GM12874 (cell line): ENCODE data around the gene VDAC2.

Experiments
- TF ChIP-seq, protein P1 (sequence below): IDR thresholded peaks from 2 replicates; pipeline ENCODE4 v1.5.1; 2011; ENCODE audit warnings: low read depth, mild to moderate bottlenecking, control low read depth, low read length, moderate library complexity; ENCODE audit not compliant: insufficient read depth

VDAC2 gene, protein sequence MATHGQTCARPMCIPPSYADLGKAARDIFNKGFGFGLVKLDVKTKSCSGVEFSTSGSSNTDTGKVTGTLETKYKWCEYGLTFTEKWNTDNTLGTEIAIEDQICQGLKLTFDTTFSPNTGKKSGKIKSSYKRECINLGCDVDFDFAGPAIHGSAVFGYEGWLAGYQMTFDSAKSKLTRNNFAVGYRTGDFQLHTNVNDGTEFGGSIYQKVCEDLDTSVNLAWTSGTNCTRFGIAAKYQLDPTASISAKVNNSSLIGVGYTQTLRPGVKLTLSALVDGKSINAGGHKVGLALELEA

DNA sequence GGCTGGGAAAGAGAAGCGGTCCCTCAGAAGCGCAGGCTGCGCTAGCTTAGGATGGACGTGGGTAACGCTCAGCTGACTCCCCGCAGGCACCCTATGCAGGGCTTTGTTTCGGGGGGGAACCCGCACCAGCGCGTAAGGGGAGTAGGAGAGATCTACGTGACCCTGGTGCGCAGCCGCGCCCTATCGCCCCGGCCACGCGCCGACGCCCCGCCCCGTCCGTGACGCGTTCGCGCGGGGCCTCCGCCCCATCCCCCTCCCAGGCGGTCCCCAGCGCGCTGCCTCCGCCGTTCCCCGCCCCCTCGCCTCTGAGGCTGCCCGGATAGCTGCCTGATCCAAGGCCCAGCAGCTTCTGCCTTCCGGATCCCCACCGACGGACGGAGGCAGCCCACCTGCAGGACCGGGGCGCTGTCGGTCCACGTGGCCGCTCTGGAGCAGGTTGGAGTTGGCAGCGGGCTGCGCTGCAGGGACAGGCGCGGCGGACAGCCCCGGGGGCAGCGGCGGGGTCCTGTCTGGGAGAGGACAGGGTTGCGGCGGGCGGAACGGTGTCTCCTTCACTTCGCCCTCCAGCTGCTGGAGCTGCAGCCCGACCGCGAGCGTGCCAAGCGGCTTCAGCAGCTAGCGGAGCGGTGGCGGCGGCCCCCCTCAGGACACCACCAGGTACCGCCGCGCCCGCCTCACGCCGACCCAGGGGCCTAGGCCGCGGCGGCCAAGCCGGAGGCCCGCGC is at the start of gene VDAC2:
VDAC2 (plus strand) TSS at position 515 of the 725 bp plus-strand sequence. CDS start 363 bp downstream, outside the sequence.
- TF ChIP-seq, protein P1, sequence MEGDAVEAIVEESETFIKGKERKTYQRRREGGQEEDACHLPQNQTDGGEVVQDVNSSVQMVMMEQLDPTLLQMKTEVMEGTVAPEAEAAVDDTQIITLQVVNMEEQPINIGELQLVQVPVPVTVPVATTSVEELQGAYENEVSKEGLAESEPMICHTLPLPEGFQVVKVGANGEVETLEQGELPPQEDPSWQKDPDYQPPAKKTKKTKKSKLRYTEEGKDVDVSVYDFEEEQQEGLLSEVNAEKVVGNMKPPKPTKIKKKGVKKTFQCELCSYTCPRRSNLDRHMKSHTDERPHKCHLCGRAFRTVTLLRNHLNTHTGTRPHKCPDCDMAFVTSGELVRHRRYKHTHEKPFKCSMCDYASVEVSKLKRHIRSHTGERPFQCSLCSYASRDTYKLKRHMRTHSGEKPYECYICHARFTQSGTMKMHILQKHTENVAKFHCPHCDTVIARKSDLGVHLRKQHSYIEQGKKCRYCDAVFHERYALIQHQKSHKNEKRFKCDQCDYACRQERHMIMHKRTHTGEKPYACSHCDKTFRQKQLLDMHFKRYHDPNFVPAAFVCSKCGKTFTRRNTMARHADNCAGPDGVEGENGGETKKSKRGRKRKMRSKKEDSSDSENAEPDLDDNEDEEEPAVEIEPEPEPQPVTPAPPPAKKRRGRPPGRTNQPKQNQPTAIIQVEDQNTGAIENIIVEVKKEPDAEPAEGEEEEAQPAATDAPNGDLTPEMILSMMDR: no peak

DNA sequence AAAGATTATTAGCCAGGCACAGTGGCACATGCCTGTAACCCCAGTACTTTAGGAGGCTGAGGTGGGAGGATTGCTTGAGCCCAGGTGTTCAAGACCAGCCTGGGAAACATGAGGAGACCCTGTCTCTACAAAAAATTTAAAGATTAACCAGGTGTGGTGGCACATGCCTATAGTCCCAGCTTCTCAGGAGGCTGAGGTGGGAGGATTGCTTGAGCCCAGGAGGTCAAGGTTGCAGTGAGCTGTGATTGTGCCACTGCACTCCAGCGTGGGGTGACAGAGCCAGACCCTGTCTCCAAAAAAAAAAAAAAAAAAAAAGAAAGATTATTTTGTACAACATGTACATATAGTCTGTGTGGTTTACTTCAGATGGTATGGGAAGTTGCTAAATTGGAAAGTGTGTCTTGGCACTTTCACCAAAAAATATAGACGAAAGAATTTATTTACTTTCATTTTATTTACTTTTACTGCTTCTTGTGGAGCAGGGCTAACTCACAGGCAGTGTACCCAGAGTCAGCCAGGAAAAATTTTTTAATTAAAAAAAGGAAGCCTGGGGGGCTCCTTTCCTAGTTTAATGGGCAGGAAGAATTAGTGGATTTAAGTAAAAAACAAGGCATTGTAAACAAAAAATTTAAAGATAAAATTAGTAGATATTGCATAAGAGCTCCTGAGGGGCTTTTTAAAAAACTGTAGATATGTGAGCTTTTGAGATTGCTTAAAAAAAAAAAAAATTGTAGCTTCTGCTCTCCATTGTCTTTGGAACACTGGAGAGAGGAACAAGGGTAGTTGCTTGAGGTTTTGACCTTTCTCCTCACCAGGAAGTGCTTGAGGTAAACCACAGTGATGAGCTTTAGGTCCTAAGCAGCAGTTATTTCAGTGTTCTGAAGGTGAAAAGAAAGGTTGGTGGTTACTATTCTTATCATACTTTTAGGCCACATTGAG is 44.6 kb upstream of the VDAC2 start:
- TF ChIP-seq, protein P1: no peak

DNA sequence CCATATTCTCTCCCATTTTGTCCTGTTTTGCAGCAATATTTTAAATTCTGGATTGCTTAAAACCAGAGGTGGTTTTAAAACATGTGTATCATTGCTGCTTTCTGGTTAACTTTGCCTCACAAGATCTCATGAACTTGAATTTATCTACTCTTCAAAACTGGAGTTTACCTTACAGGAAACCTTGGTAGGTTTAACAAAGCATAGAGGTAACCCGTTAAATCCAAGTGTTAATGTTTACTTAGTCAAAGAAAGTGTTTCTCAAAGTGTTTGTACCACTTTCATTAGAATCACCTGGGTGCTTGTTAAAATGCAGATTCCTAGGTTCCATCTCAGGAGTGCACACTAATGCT is 44.0 kb upstream of the VDAC2 start:
- TF ChIP-seq, protein P1: no peak

DNA sequence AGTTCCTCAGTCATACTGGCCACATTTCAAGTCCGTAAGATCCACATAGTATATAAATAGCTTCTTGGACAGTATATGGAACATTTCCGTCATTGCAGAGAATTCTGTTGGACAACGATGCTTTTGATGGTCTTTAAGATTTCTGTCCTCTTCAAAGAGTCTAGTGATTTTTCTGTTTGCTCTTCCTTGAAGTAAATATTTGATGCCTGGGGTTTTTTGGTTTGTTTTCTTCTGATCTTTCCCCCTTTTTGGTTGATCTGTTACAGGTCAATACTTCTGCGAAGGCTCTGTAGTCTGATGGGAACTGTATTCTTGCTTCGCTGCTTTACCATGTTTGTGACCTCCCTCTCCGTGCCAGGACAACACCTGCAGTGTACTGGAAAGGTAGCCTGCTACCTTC is 42.3 kb upstream of the VDAC2 start:
- TF ChIP-seq, protein P1: no peak

DNA sequence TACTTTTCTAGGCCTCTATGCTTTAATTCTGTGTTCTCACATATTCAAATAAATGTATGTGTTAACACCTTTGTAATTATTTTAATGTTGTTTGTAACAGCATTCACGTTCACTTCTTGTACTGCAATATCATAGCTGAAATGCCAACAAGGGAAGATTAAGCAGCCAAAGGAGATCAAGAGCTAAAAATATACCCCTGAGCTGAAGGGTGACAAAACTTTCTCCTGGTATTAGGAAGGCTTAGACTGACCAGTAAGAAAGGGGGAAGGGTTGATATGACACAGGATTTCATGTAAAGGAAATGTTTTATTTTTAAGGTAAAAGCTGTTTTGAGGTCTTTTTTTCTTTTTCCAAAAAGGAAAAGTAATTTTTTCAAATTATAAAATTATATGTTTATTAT is 40.4 kb upstream of the VDAC2 start:
- TF ChIP-seq, protein P1: no peak

DNA sequence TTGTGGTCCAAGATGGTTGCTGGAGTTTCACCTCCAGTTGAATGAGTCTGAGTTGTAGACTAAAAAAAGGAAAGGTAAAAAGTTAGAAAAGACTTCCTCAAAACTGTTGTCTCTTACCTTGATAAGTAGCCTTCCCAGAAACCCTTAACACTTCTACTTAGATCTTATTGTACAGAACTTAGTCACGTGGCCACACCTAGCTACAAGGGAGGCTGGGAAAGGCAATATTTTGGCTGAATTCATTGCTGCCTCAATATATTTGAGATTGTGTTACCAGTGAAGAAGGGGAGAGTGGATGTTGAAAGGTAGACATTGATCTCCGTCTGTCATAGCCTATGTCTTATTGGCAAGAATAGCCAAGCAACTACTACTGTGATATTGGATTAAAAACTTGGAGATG is 35.5 kb upstream of the VDAC2 start:
- TF ChIP-seq, protein P1: no peak

DNA sequence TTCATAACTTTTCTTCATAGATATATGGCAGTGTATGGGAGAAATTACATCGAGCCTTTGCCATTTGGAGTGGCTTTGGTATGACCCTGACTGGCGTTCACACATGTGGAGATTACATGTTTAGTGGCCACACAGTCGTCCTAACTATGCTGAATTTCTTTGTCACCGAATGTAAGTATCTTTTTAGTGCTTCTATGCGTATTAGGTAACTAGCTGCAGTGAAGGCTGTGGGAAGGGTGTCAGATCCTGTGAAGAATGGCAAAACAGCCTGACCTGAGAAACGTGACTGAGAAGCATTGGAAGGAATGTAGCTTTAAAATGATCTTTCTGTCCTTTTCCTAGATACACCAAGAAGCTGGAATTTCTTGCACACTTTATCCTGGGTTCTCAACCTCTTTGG is 34.5 kb upstream of the VDAC2 start:
- TF ChIP-seq, protein P1: no peak
